GM12878 (cell line): ENCODE results near the gene OGFR. TPM values are rescaled to one million over a fixed set of nuclear protein-coding genes. Genes with fewer than 3 reads are reported as not detected.

Experiments
- ATAC-seq: fragments of 200-7000 bp; cut with Tn5 transposase; 3 replicates; pipeline ENCODE4 v1.9.1; 2020; ENCODE audit warnings: mild to moderate bottlenecking, moderate library complexity
- BruUV-seq: library from RNA; stranded (reverse); fragments of 400-500 nt; replicated peaks from 2 replicates; lab custom pipeline; 2021; lab: Mats Ljungman, UMichigan
- CTCF ChIA-PET: fragments of 300-600 bp; sonication (Branson Sonifier 250); formaldehyde crosslinking; extraction: SDS; loops from one replicate; lab custom pipeline; 2021; ENCODE audit warnings: inconsistent platforms; lab: Yijun Ruan, JAX
- POLR2A ChIA-PET: fragments of 350-600 bp; formaldehyde crosslinking; extraction: SDS; loops from one replicate; lab custom pipeline; 2021; ENCODE audit warnings: inconsistent platforms; lab: Charles Lee
- RAD21 ChIA-PET: fragments of 300-600 bp; sonication (Branson Sonifier 250); formaldehyde crosslinking; loops from one replicate; lab custom pipeline; 2023; ENCODE audit warnings: antibody characterized with exemption; ENCODE audit not compliant: unreplicated experiment; lab: Charles Lee
- SMC1A ChIA-PET: fragments of 300-600 bp; sonication (Branson Sonifier 250); formaldehyde crosslinking; loops from one replicate; lab custom pipeline; 2023; ENCODE audit not compliant: unreplicated experiment, uncharacterized antibody; lab: Charles Lee
- DNase-seq: peaks from one replicate; pipeline ENCODE4 v3.0.0-alpha.2; 2011; ENCODE audit warnings: low read depth, low spot score
- FAIRE-seq: peaks from 3 replicates; lab custom pipeline; 2011; peaks lifted over from hg19 to GRCh38; lab: Jason Lieb, UNC
- H2AFZ ChIP-seq: 2 replicates; pipeline ENCODE4 v1.6.0; 2011; ENCODE audit warnings: low read depth, low read length, control low read depth; ENCODE audit not compliant: control insufficient read depth
- H3K27ac ChIP-seq: 2 replicates; pipeline ENCODE4 v1.5.1; 2011; ENCODE audit warnings: control low read depth; ENCODE audit not compliant: control insufficient read depth, insufficient read depth
- H3K27me3 ChIP-seq, 2 experiments: replicated peaks in 1 of 2; 2 replicates each; pipeline versions ENCODE4 v1.6.0 to v1.6.1; 2011; ENCODE audit warnings: low read length in 1 of 2; ENCODE audit not compliant: control insufficient read depth in 2 of 2, insufficient read depth in 2 of 2
- H3K36me3 ChIP-seq, 2 experiments: 2 replicates each; pipeline ENCODE4 v1.5.1; 2011; ENCODE audit warnings: low read length in 1 of 2; ENCODE audit not compliant: control insufficient read depth in 2 of 2, insufficient read depth in 2 of 2
- H3K4me1 ChIP-seq: 2 replicates; pipeline ENCODE4 v1.6.1; 2011; ENCODE audit warnings: mild to moderate bottlenecking, low read length, moderate library complexity, mixed read lengths; ENCODE audit not compliant: control insufficient read depth, insufficient read depth
- H3K4me2 ChIP-seq: 2 replicates; pipeline ENCODE4 v1.6.0; 2011; ENCODE audit warnings: control low read depth; ENCODE audit not compliant: control insufficient read depth, insufficient read depth
- H3K4me3 ChIP-seq: fragments of 200-600 bp; sonication (generic); 2 replicates; pipeline ENCODE4 v1.5.1; 2016
- H3K79me2 ChIP-seq: 2 replicates; pipeline ENCODE4 v1.6.0; 2011; ENCODE audit warnings: low read length; ENCODE audit not compliant: control insufficient read depth, insufficient read depth
- H3K9ac ChIP-seq: 2 replicates; pipeline ENCODE4 v1.8.0; 2011; ENCODE audit warnings: low read length, control low read depth, mixed read lengths; ENCODE audit not compliant: control insufficient read depth, insufficient read depth
- H3K9me3 ChIP-seq: replicated peaks from 3 replicates; pipeline ENCODE4 v1.5.1; 2011; ENCODE audit warnings: mild to moderate bottlenecking, low read length; ENCODE audit not compliant: control insufficient read depth, insufficient read depth
- H4K20me1 ChIP-seq: 2 replicates; pipeline ENCODE4 v1.6.0; 2011; ENCODE audit not compliant: control insufficient read depth, insufficient read depth
- BACH1 ChIP-seq: fragments of 450-650 bp; IDR thresholded peaks from 2 replicates; pipeline ENCODE4 v1.6.1; 2017; ENCODE audit warnings: mild to moderate bottlenecking, borderline replicate concordance
- CBX5 ChIP-seq: sonication (generic); IDR thresholded peaks from 2 replicates; pipeline ENCODE4 v1.6.1; 2016; ENCODE audit warnings: low read depth, moderate library complexity, mild to moderate bottlenecking, inconsistent platforms
- CHD4 ChIP-seq: fragments of 200-600 bp; sonication (generic); IDR thresholded peaks from 2 replicates; pipeline ENCODE4 v1.6.1; 2016; ENCODE audit warnings: mild to moderate bottlenecking
- EP300 ChIP-seq, 2 experiments: fragments of 150-350 bp in 1 of 2; IDR thresholded peaks; 2 replicates each; pipeline ENCODE4 v1.6.1; 2011 to 2012; ENCODE audit warnings: low read depth in 2 of 2, low read length in 2 of 2, borderline replicate concordance in 1 of 2, improper control_type of control experiment in 1 of 2, inconsistent platforms in 1 of 2; ENCODE audit not compliant: control insufficient read depth in 1 of 2
- FOS ChIP-seq: IDR thresholded peaks from 3 replicates; pipeline ENCODE4 v1.6.1; 2011; ENCODE audit warnings: borderline replicate concordance; ENCODE audit not compliant: insufficient read length; ENCODE audit errors: extremely low read depth
- NR2F1 ChIP-seq: fragments of 450-650 bp; conservative IDR thresholded peaks from 2 replicates; pipeline ENCODE4 v1.6.1; 2017; ENCODE audit warnings: mild to moderate bottlenecking
- POU2F2 ChIP-seq: IDR thresholded peaks from 3 replicates; pipeline ENCODE4 v1.6.1; 2011; ENCODE audit warnings: low read depth, mild to moderate bottlenecking, low read length, borderline replicate concordance
- RBBP5 ChIP-seq: fragments of 200-600 bp; sonication (generic); conservative IDR thresholded peaks from 2 replicates; pipeline ENCODE4 v1.6.1; 2016
- SUPT20H ChIP-seq: IDR thresholded peaks from 2 replicates; pipeline ENCODE4 v1.6.1; 2011; ENCODE audit warnings: low read depth, mild to moderate bottlenecking, low read length, moderate library complexity, borderline replicate concordance; ENCODE audit not compliant: control insufficient read depth
- TCF7 ChIP-seq: IDR thresholded peaks from 2 replicates; pipeline ENCODE4 v1.6.1; 2014; ENCODE audit warnings: antibody characterized with exemption, borderline replicate concordance
- WGBS: methylation state at CpG from one replicate; pipeline ENCODE4 v1.1.6; 2016; ENCODE audit warnings: low lambda C conversion rate; ENCODE audit not compliant: insufficient replicate concordance, insufficient coverage; ENCODE audit errors: missing lambda C conversion rate; 5-methylcytosine and 5-hydroxymethylcytosine counted together
- in situ Hi-C: fragments of 300-500 bp; cut with MboI; formaldehyde crosslinking; loops from 9 replicates; pipeline ENCODE4 v1.14.3; 2018; ENCODE audit warnings: mixed read lengths
- intact Hi-C: fragments of 100-400 bp; cut with micrococcal nuclease; formaldehyde crosslinking; loops from one replicate; pipeline ENCODE4 v1.14.2; 2022; ENCODE audit not compliant: unreplicated experiment
- polyA plus RNA-seq, 11 experiments: library from polyadenylated mRNA; depleted of rRNA in 4 of 11; unstranded in 6 of 11; stranded (reverse) in 5 of 11; fragments of >200 nt; fragmentation: Nextera tagmentation in 4 of 11; fragmentation: Illumina TruSeq in 1 of 11; extraction: Ambion mirVana in 4 of 11; extraction: Trizol in 1 of 11; gene quantifications; 1 replicate in 1 of 11; 2 replicates in 10 of 11; pipeline versions ENCODE4 v1.2.1 to v1.2.3, GENCODE V29; 2011 to 2016; ENCODE audit warnings: inconsistent platforms in 2 of 11, missing spikeins in 2 of 11, low read depth in 1 of 11
- total RNA-seq, 4 experiments: library from RNA; depleted of rRNA in 3 of 4; stranded (reverse); fragments of >200 nt in 3 of 4; fragmentation: Illumina TruSeq in 1 of 4; extraction: Trizol in 1 of 4; gene quantifications; 2 replicates each; pipeline versions ENCODE4 v1.2.1 to v1.2.3, GENCODE V29; 2013 to 2021

The OGFR gene
- total and polyA plus RNA-seq, 10 of the 15 experiments (the other 5 are each of a cell fraction or from before 2014, with no cell fraction given) = 0.72 to 62.1 (median 27.3) TPM

DNA sequence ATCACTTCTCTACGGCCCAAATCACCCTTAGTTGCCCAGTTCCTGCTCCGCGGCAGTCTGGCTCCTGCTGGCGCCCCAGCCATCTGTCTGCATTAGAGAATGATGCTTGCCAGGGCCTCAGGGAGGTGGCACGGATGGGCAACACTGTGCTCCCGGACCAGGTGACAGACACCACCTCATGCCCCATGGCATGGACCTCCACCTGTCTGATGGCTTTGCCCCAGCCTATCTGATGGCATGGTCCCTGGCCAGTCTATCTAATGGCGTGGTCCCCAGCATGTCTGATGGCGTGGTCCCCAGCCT, 27.2 kb upstream of the OGFR start:
- no peak overlapping the region for H3K27ac ChIP-seq
- FAIRE-seq (no peak), DNase-seq (no peak), ATAC-seq (no peak)
- intact Hi-C loops = no loop called here
- RAD21 ChIA-PET = no interaction called here
- H3K79me2 ChIP-seq = no peaks in the 10 kb centered on the region
- WGBS = 94% methylated on average over 8 of the region's 8 CpGs
- no peaks in the 10 kb centered on the region for H3K36me3 ChIP-seq
- in situ Hi-C loops = loop anchor here (5.0 kb wide), 1 partner anchor 50 kb away; no protein-coding TSS in a partner anchor
- TF ChIP-seq CHD4 (no peak), BACH1 (no peak), FOS (no peak), NR2F1 (no peak), SUPT20H (no peak)
- TF ChIP-seq, all 136 proteins: peak for 0
- Histone ChIP-seq H3K4me2 (no peak overlapping the region), H4K20me1 (no peaks in the 10 kb centered on the region), H3K9ac (no peak overlapping the region), H3K27me3 (peaks cover 0 to 1% of the 10 kb centered on the region in 2 experiments; a peak in 1 of 4 replicates), H2AFZ (no peak overlapping the region), H3K4me1 (peaks cover 10% of the 10 kb centered on the region), H3K4me3 (no peak overlapping the region), H3K9me3 (no peaks in the 10 kb centered on the region; the same call in 2 of the 3 replicates)
- no TSS peak for BruUV-seq
- ChIA-PET POLR2A (no interaction called here), CTCF (no interaction called here), SMC1A (no interaction called here)

DNA sequence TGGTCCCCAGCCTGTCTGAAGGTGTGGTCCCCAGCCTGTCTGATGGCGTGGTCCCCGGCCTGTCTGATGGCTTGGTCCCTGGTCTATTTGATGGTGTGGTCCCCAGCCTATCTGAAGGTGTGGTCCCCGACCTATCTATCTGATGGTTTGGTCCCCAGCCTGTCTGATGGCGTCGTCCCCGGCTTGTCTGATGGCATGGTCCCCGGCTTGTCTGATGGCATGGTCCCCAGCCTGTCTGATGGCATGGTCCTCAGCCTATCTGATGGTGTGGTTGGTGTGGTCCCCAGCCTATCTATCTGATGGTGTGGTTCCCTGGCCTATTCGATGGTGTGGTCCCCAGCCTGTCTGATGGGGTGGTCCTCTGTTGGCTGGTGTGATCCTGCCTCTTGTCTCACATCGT, 26.6 kb upstream of the OGFR start:
- in situ Hi-C loops = loop anchor here (5.0 kb wide), 1 partner anchor 49 kb away; no protein-coding TSS in a partner anchor
- BruUV-seq = no TSS peak
- Histone ChIP-seq H3K79me2 (no peaks in the 10 kb centered on the region), H2AFZ (no peak overlapping the region), H3K9me3 (no peaks in the 10 kb centered on the region; the same call in 2 of the 3 replicates), H3K27ac (no peak overlapping the region), H3K4me3 (no peak overlapping the region), H4K20me1 (no peaks in the 10 kb centered on the region)
- ChIA-PET POLR2A (no interaction called here), SMC1A (no interaction called here)
- ATAC-seq (no peak), FAIRE-seq (no peak)
- TF ChIP-seq RBBP5 (no peak), CBX5 (no peak), TCF7 (no peak), EP300 (IDR thresholded peaks at IDR 0.05; ENCODE audit: borderline replicate concordance in 1 of 2, control insufficient read depth in 1 of 2, low read depth in 2 of 2, low read length in 2 of 2) (no peak), POU2F2 (no peak)
- TF ChIP-seq, all 136 proteins: peak for 0
- H3K4me2 ChIP-seq = no peak overlapping the region
- DNase-seq = no peak
- RAD21 ChIA-PET = no interaction called here
- CTCF ChIA-PET = no interaction called here
- intact Hi-C loops = no loop called here
- H3K4me1 ChIP-seq = peaks cover 10% of the 10 kb centered on the region
- H3K9ac ChIP-seq = no peak overlapping the region
- H3K36me3 ChIP-seq = no peaks in the 10 kb centered on the region
- peaks cover 0 to 1% of the 10 kb centered on the region in 2 experiments; a peak in 1 of 4 replicates for H3K27me3 ChIP-seq
- WGBS = 95% methylated on average over 9 of the region's 9 CpGs
